SHP77 (cell line): Measurements from ENCODE around the gene H6PD.
A peak's percentile ranks its signal among the peaks of the same experiment; 100 is the strongest.

Experiments used
- DNase-seq, 2 experiments: peaks; one replicate each; lab custom pipeline; 2025; lab: John Stamatoyannopoulos, UW

The H6PD gene

GRCh38 chr1:9260059-9260766, 25.6 kb downstream of the H6PD start:
- DNase-seq: no peak

GRCh38 chr1:9261496-9261895, 26.9 kb downstream of the H6PD start:
- no peak for DNase-seq

DNA sequence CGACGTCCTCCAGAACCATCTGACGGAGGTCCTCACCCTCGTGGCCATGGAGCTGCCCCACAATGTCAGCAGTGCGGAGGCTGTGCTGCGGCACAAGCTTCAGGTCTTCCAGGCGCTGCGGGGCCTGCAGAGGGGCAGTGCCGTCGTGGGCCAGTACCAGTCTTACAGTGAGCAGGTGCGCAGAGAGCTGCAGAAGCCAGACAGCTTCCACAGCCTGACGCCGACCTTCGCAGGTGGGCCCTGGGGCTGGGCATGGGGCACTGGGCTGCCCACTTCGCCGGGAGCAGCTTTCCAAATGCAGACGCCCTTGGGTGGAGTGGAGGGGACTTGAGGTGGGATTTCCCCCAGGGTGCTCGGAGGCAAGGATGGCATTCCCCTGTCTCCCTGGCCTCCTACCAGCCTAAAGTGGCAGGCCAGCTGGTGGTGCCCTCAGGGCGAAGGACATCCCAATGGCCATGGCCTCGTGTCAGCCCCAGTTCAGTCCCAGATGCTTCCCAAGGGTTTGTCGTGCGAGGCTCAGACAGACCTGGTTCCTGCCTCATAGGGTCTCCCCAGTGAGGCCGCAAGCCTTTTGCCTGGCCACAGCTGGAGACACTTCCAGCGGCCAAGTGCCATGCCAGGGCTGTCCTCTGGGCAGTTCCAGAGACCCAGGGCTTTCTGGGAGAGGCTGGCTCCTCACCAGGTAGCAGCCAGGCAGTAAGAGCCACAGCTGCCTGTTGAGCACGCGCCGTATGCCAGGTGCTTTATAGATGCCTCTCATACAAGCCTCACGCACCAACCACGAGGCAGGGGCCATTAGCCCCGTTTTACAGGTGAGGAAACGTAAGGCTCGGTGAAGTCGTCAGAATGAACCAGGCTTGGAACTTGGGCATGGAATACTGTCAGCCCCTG, 27.8 kb downstream of the H6PD start:
- DNase-seq: no peak

DNA sequence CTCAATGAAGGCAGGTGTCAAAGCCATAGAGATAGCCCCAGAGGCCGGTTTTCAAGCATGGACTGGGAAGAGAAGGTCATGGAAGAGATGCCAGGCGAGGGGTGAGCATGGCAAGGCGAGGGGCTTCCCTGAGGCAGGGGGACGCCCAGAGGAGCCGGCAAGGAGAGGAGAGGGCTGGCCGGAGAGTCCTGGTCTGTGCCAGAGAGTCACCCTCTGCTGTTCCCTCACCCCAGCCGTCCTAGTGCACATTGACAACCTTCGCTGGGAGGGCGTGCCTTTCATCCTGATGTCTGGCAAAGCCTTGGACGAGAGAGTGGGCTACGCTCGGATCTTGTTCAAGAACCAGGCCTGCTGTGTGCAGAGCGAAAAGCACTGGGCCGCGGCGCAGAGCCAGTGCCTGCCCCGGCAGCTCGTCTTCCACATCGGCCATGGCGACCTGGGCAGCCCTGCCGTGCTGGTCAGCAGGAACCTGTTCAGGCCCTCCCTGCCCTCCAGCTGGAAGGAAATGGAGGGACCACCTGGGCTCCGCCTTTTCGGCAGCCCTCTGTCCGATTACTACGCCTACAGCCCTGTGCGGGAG, 28.8 kb downstream of the H6PD start:
- DNase-seq: no peak

GRCh38 chr1:9263984-9264872, 29.7 kb downstream of the H6PD start:
- DNase-seq: no peak

DNA sequence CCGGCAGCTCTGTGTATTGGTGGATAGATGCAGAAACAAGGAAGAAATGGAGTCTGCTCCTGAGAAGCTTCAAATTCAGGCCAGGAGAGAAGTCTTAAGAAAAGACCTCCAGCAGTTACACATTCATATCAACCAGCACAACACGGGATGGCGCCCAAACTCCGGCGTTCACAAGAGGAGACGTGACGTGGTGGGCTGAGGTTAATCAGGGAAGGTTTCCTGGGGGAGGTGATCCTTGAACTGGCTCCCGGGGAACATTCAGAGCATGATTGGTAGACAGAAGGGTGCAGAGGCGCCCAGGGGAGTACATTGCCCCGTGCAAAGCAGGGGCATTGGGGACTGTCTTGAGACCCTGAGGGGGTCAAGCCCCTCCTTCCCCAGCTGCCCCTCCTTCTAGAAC, 30.5 kb downstream of the H6PD start:
- no peak for DNase-seq

GRCh38 chr1:9265968-9266367, 31.4 kb downstream of the H6PD start:
- no peak for DNase-seq

DNA sequence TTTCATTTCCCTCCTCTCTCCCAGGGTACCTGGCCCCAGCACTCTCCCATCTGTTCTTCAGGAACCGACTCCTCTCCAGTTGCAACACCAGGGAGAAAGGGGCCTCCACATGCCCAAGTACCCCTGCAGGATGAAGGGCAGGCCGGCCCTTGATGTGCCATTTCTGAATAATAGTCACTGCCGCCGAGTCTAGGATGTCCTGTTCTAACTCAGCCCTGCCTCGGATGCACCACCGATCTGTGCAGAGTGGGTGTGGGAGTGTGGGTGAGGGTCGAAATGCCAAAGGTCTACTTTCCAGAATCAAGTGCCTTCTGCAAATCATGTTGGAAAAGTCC, 32.7 kb downstream of the H6PD start:
- DNase-seq: no peak

- no peak for DNase-seq
Observed at GRCh38 chr1:9267827-9268581, 33.4 kb downstream of the H6PD start.

DNA sequence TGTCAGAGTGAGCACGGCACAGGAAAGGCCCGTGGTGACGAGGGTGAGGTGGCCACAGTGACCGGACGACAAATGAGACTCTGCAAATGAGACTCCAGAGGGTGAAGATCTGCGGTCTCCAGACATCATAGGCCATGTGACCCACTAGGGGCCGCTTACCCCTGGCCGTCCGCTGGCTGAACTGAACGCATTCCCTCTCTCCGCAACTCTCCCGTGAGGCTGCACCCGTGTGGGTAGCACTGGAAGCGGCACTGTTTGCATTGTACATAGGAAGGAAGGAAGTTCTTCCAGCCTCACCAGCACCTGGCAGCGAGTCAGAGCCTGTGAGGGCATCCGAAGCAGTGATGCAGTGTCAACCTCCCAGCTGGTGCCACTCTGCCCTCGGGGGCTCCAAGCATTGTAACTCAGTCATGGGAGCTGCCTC, 34.5 kb downstream of the H6PD start:
- DNase-seq: peak; percentile 34 to 74

- DNase-seq: peak in 1 of 2 experiments; percentile 3
Observed at GRCh38 chr1:9269721-9270120, 35.1 kb downstream of the H6PD start.

GRCh38 chr1:9270290-9270883, 35.8 kb downstream of the H6PD start:
- DNase-seq: peak; percentile 11 to 54

GRCh38 chr1:9271283-9271682, 36.7 kb downstream of the H6PD start:
- no peak for DNase-seq

GRCh38 chr1:9271861-9272595, 37.5 kb downstream of the H6PD start:
- no peak for DNase-seq

DNA sequence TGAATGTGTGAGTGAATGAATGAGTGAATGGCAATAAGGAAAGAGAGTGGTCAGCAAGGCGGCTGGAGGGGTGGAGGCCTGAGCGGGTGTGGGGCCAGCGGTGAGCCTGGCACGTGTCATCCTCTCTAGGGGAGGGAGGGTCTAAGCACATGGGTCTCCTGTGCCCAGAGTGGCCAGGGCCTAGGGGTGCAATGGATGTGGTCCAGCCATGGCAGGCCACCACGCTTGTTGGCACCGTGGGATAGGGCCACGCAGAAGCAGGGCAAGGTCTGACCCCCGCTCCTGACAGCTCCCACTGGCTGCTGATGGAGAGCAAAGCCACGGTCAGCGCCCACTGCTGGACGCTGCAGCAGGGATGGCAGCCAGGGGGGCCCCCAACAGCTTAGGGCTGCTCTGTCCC, 38.6 kb downstream of the H6PD start:
- DNase-seq: no peak

- no peak for DNase-seq
Observed at GRCh38 chr1:9275161-9275560, 40.6 kb downstream of the H6PD start.

GRCh38 chr1:9275567-9276034, 41.0 kb downstream of the H6PD start:
- DNase-seq: peak; percentile 12 to 37

- DNase-seq: no peak
Observed at GRCh38 chr1:9278116-9278515, 43.5 kb downstream of the H6PD start.

DNA sequence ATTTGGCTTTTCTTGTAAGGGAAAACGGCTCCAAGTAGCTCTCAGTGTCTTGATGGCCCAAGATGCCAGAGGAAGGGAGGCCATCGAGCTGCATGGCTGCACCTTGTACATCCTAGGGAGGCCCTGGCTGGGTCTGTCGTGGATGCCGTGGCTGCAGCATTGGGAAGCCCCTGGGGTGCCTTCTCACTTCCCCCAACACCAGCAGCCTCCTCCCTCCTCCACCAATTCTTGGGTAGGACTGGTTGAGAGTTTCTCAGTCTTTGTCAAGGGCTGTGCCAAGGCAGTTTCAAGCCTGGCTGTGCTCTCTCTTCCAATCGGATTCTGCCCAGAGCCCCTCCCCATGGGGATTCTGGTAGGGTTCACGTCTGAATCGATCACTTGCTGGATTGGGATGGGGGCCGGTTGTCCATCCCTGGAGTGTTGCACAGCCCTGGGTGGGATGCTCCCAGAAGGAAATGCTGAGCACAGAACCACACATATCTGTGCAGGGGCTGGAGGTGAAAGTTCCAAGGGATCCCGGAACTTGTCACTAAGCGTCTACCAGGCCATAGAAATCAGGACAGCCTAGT, 44.1 kb downstream of the H6PD start:
- DNase-seq: no peak
